Osteocyte (in vitro differentiated cells): ENCODE results near the gene IFT122. TPM values are rescaled to one million over a fixed set of nuclear protein-coding genes. Genes with fewer than 3 reads are reported as not detected.

Experiments used
- DNase-seq: peaks from one replicate; pipeline ENCODE4 v3.0.0; 2021; ENCODE audit warnings: mixed read lengths; ENCODE audit not compliant: unreplicated experiment; ENCODE audit errors: extremely low spot score
- H3K27ac Mint-ChIP-seq: one replicate; pipeline ENCODE4 v1.8.0; 2021; ENCODE audit warnings: mild to moderate bottlenecking, mixed read lengths; ENCODE audit not compliant: unreplicated experiment
- H3K27me3 Mint-ChIP-seq: one replicate; pipeline ENCODE4 v1.8.0; 2021; ENCODE audit warnings: mixed read lengths; ENCODE audit not compliant: unreplicated experiment
- H3K36me3 Mint-ChIP-seq: one replicate; pipeline ENCODE4 v1.8.0; 2021; ENCODE audit warnings: mixed read lengths; ENCODE audit not compliant: unreplicated experiment
- H3K4me1 Mint-ChIP-seq: one replicate; pipeline ENCODE4 v1.8.0; 2021; ENCODE audit warnings: mixed read lengths; ENCODE audit not compliant: unreplicated experiment
- H3K4me3 Mint-ChIP-seq: one replicate; pipeline ENCODE4 v1.8.0; 2021; ENCODE audit warnings: mild to moderate bottlenecking, moderate library complexity, mixed read lengths; ENCODE audit not compliant: unreplicated experiment
- H3K9me3 Mint-ChIP-seq: one replicate; pipeline ENCODE4 v1.8.0; 2021; ENCODE audit warnings: mixed read lengths; ENCODE audit not compliant: unreplicated experiment
- CTCF ChIP-seq: fragments of 200-600 bp; sonication (generic); IDR thresholded peaks from 2 replicates; pipeline ENCODE4 v1.5.0; 2021; ENCODE audit warnings: antibody characterized with exemption, mild to moderate bottlenecking, moderate library complexity
- total RNA-seq: library from RNA; stranded (reverse); gene quantifications from 2 replicates; pipeline ENCODE4 v1.2.1, GENCODE V29; 2021

IFT122 gene
- total RNA-seq, 1 donor from 2014 or later: 25.9 TPM

- Mint-ChIP-seq H3K36me3 (peaks cover 15% of the 10 kb centered on the region), H3K27me3 (no peaks in the 10 kb centered on the region), H3K4me3 (no peak overlapping the region), H3K4me1 (no peaks in the 10 kb centered on the region), H3K9me3 (no peaks in the 10 kb centered on the region), H3K27ac (no peak overlapping the region)
- no peak for TF ChIP-seq CTCF
- DNase-seq: no peak
Measured at GRCh38 chr3:129463094-129463493, 23.1 kb downstream of the IFT122 start.

- Mint-ChIP-seq H3K4me1 (no peaks in the 10 kb centered on the region), H3K4me3 (no peak overlapping the region), H3K27ac (no peak overlapping the region), H3K36me3 (peaks cover 11% of the 10 kb centered on the region), H3K9me3 (no peaks in the 10 kb centered on the region), H3K27me3 (no peaks in the 10 kb centered on the region)
- DNase-seq: no peak
- TF ChIP-seq CTCF: no peak
Measured at GRCh38 chr3:129463716-129464115, 23.7 kb downstream of the IFT122 start.

DNA sequence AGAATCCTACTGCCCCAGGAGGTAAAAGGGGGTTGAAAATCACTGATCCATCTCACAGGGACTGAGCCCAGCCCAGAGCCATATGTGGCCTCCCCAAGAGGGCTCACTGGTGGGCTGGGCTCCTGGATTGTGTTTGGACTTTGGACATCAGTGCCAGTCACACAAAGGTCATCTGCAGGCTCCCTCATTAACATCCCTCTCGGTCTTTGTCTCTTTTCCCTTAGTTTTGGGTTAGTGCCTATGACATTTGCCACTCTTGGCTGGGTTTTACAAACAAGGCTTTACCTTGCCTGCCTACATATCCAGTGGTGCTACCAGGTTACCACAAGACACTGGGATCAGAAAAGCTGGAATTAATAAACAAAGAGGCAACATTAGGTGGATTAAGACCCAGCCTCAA, 27.9 kb downstream of the IFT122 start:
- Mint-ChIP-seq H3K9me3 (no peaks in the 10 kb centered on the region), H3K27ac (no peak overlapping the region)

GRCh38 chr3:129469026-129469425, 29.0 kb downstream of the IFT122 start:
- Mint-ChIP-seq H3K27me3 (no peaks in the 10 kb centered on the region), H3K4me1 (no peaks in the 10 kb centered on the region), H3K36me3 (peaks cover 19% of the 10 kb centered on the region), H3K4me3 (no peak overlapping the region), H3K27ac (no peak overlapping the region), H3K9me3 (no peaks in the 10 kb centered on the region)
- DNase-seq: no peak
- TF ChIP-seq CTCF: no peak

More for the DNA sequence above, 27.9 kb downstream of the IFT122 start:
- no peaks in the 10 kb centered on the region for H3K27me3 Mint-ChIP-seq
- DNase-seq: no peak
- no peaks in the 10 kb centered on the region for H3K4me1 Mint-ChIP-seq
- no peak for TF ChIP-seq CTCF
- no peak overlapping the region for H3K4me3 Mint-ChIP-seq
- H3K36me3 Mint-ChIP-seq: peaks cover 19% of the 10 kb centered on the region

DNA sequence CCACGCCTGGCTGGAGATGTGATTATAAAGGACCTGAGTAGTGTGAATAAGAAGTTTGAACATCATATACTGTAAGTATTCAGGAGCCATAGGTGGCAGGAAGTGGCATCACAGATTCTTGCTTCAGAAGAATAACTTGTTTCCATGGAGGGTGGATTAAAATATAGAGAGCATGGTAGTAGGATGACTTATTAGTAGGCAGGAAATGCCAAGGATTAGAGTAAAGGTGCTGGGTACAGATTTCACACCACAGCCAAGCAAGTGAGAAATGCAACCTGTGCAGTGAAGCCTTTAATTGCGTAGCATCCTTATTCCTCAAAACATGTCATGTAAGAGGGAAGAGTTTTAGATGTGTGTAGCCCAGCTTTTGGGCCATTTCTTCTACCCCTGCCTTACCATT, 30.8 kb downstream of the IFT122 start:
- Mint-ChIP-seq H3K27me3 (no peaks in the 10 kb centered on the region), H3K36me3 (peaks cover 17% of the 10 kb centered on the region), H3K4me1 (no peaks in the 10 kb centered on the region), H3K9me3 (no peaks in the 10 kb centered on the region), H3K4me3 (no peak overlapping the region), H3K27ac (no peak overlapping the region)
- TF ChIP-seq CTCF: no peak
- no peak for DNase-seq
